Esophagus mucosa (tissue), 1 donor: ENCODE data around the gene CCT5. TPM values are rescaled to one million over a fixed set of nuclear protein-coding genes. Genes with fewer than 3 reads are reported as not detected.
"Not testable (repeated sequence)": the region's sequence is repeated elsewhere in the genome, so short reads cannot be mapped to it uniquely, and the experiment has no call there.

Experiments used
- ATAC-seq: fragments of 200-7000 bp; cut with Tn5 transposase; one replicate; pipeline ENCODE4 v1.9.1; 2020
- total RNA-seq: library from RNA; stranded (reverse); gene quantifications from one replicate; pipeline ENCODE4 v1.2.4, GENCODE V29; 2023
- donor health status: DM: yes; HTN: yes; CAD: no.

Gene CCT5
- total RNA-seq, 1 donor from 2014 or later = 159 TPM

DNA sequence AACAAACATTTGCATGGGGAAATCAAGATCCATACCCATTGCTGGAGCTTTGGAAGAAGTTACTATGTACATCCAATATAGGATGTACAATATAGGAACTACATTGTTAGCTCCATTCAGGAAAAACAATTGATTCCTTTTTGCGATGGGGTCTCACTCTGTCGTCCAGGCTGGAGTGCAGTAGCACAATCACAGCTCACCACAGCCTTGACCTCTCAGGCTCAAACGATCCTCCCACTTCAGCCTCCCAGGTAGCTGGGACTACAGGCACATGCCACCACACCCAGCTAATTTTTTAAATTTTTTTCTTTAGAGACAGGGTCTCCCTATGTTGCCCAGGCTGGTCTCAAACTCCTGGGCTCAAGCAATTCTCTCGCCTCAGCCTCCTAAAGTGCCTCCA lies 2.9 kb upstream of the CCT5 start:
- ATAC-seq = not testable (repeated sequence)

DNA sequence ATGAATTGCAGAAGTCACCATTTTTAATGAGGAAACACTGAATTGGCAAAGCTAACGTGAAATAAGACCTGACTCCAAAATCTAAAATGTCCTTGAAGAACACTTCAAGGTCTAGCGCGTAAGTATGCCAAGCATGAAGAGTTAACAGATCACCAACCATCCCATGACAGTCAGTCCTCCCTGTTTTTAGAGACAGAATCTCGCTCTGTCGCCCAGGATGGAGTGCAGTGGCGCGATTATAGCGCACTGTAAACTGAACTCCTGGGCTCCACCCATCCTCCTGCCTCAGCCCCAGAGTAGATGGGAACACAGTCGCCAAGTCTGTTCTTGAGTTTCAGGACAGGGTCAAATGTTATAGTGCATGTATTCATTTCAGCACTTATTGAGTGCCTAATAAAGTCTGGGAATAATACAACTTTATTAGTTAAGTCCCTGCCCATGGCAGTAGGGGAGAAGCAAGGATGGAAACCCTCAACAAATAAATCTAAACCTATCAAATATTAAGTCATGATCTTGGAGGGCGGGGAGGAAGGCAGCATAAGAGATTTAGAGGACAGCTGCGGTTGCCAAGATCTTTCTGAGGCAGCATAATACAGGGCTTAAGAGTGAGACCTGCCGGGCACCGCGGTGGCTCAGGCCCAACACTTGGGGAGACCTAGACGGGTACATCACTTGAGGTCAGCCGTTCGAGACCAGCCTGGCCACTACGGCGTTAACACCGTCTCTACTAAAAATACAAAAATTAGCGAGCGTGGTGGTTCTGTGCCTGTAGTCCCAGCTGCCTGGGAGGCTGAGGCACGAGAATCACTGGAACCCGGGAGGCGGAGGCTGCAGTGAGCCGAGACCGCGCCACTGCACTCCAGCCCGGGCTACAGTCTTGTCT lies 1.5 kb upstream of the CCT5 start:
- no peak for ATAC-seq

DNA sequence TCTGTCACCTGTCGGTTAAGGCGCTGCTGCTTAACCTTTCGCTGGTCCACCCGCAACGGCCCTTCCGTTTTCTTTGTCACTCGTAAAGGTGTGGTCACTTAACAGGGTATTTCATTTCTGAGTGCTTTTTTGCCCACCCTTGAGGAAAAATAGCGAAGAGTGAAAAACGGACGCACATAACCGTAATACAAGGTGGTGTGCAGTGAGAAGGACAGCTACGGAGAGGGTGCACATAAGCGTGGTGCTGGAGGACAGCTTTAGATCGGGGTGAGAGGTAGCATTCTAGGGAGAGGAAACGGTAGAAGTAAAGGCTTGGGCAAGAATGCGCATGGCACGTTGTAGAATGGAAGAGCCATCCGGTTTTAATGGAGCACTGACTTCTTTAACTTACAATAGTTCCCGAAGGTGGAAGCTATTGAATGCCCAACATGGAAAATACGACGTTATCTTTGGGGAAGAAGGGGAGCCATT lies 761 bp downstream of the CCT5 start:
- peak; percentile 25 for ATAC-seq

DNA sequence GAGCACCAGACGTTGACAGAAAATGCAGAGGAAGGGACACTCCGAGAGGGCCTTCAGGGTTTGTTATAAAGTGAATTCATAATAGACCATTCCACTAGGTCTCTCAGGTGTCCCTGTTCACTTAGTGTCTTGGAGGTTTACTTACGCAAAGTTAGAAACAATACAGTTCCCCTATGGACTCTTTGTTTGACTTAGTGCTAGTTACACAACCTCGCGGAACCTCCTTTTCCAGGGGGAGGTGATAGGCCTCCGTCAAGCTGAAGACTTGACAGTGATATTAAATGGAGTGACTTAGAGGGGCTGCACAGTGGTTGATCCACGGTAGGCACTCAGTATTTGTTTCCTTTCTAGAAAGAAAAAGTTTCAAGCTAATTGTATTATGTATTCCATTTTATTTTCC lies 1.3 kb downstream of the CCT5 start:
- no peak for ATAC-seq

DNA sequence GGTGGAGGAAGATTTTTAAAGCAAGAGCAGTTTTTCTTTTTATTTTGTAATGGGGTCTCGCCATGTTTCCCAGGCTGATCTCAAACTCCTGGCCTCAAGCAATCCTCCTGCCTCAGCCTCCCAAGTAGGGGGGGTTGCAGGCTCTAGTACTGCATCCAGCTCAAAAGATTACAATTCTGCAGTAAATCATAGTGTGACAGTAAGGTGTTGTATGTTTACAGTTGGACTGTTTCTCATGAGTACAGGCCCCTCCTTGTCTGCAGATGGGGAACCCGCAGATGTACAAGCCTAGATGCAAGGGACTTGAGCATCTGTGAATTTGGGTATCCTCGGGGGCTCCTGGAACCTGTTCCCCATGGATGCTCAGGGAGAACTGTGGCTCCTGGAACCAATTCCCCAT lies 3.3 kb downstream of the CCT5 start:
- ATAC-seq = no peak

DNA sequence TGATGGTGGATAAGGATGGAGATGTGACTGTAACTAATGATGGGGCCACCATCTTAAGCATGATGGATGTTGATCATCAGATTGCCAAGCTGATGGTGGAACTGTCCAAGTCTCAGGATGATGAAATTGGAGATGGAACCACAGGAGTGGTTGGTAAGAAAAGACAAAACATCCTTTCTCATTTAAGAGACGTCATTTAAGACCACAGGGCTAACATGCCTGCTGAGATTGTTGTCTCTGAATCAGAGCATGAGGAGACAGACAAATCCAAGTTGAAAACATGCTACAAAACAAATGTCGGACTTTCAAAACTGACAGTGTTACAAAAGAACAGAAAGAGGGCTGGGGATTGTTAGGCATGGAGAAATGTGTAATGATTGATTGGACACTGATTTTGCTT lies 4.6 kb downstream of the CCT5 start:
- no peak for ATAC-seq

DNA sequence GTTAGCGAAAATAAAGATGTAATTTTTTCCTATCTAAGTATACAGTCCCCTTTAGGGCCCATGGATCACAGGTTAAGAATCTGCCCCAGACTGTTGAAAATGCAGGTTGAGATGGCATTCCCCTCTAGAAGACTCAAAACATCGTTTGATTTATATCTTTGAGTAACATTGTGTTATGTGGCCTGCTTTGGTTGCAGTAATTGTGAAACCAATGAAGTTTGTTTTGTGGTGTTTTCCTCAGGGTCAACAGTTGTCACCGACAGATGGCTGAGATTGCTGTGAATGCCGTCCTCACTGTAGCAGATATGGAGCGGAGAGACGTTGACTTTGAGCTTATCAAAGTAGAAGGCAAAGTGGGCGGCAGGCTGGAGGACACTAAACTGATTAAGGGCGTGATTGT lies 7.8 kb downstream of the CCT5 start:
- ATAC-seq = no peak

DNA sequence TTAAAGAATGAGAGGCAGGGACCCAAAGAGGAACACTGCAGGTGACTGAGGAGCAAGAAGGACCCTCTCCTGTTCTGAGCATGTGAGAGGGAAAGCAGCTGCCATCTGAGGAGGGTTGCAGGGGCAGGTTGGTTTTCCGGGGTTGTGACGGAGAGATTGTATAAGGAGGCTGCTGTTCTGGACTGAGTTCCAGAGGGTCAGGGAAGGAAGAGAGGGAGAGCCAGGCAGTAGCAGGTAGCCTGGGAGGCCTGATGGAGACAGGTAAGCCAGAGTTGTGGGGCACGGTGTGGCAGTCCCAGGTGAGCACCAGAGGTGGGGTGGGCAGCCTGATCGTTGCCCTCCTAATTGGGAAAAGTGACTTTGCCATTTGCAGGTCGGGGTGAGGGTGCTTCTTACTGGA lies 9.8 kb downstream of the CCT5 start:
- no peak for ATAC-seq

DNA sequence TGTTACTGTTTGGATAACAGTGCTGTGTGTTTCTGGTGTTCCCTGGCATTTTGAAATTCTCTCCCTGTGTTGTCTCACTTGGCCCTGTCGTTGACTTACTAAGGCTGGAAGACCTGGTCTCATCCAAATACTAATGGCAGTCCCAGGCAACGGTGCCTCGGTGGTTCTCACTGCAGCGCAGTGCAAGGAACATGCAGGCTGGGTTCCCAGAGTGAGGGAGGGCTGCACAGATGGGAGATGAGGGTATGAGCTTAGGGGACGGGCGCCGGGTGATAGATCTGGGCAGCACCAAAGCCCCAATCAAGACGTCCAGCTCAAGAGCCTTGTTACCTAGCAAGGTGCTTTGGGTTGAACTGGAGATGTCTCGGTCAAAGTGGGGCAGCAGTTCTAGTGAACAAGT lies 11.0 kb downstream of the CCT5 start:
- ATAC-seq = no peak

DNA sequence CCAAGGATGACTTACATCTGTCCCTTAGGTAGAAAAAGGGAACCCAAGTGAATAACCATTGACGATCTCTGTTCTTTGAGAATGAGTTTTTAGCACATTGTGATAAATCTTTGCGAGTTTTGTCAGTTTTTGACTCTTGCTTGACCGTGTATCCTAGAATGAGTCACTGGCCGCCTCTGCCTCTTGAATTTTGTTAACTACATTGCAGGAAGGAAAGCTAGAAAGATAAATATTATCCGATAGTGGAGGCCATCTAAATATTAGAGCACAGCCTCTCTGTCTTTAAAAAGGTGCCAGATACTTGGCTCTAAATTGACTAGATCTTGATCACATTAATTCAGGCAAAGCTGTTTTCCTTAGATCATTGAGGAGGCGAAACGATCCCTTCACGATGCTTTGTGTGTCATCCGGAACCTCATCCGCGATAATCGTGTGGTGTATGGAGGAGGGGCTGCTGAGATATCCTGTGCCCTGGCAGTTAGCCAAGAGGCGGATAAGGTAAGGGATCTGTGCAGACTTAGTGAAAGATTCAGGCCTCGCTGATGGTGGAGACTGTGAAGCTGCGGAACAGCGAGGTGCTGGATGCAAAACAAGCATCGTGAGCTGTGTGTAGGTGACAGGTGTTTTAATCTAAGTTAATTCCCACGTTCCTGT lies 12.2 kb downstream of the CCT5 start:
- ATAC-seq = no peak

DNA sequence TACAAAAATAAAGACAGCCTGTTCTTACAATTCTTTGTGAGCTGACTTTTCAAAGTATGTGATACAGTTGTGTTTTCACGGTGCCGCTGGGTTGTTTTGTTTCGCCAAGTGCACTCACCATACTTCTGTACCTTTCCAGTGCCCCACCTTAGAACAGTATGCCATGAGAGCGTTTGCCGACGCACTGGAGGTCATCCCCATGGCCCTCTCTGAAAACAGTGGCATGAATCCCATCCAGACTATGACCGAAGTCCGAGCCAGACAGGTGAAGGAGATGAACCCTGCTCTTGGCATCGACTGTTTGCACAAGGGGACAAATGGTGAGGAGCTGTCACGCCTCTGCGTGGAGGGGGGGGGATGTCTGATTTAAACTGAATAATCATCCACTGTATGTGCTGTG lies 12.9 kb downstream of the CCT5 start:
- ATAC-seq = no peak

DNA sequence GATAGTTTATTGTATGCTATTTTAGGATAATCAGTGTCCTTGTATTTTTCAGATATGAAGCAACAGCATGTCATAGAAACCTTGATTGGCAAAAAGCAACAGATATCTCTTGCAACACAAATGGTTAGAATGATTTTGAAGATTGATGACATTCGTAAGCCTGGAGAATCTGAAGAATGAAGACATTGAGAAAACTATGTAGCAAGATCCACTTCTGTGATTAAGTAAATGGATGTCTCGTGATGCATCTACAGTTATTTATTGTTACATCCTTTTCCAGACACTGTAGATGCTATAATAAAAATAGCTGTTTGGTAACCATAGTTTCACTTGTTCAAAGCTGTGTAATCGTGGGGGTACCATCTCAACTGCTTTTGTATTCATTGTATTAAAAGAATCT lies 14.5 kb downstream of the CCT5 start:
- no peak for ATAC-seq

DNA sequence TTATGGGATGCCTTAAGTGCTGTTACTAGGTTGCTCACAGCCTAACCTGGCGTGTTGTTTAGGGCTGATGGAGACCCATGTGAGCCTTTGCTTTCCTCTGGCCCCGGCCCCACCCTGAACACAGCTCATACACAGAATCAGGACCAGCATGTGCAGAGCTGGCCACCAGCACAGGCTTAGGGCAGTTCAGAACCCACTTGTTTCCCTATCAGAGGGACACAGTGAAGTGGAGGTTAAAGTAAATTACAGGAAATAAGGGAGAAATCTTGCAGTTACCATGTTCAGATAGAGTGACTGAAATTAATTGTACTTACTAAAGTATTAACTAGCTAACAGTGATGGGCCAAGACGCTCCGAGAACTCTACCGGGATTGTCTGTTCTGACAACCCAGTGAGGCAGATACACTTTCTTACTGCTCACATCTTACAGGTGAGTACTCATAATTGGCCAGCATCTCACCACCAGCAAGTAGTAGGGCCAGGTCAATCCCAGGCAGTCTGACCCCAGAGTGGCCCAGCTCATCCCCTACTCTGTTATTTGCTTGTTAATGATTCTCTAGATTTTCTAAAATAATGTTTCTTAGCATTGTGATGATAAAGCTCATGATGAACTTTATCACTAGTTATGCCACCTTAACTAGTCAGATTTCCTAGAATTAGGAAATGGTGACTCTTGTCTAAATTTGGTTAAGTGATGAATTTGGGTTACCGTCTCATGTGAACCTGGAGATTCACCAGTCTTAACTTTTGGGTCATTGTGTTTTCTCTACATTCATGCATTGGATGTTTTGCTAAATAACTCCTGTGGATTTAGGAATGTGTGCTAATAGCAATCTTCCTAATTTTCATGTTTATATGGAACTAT lies 15.4 kb downstream of the CCT5 start:
- ATAC-seq = no peak

DNA sequence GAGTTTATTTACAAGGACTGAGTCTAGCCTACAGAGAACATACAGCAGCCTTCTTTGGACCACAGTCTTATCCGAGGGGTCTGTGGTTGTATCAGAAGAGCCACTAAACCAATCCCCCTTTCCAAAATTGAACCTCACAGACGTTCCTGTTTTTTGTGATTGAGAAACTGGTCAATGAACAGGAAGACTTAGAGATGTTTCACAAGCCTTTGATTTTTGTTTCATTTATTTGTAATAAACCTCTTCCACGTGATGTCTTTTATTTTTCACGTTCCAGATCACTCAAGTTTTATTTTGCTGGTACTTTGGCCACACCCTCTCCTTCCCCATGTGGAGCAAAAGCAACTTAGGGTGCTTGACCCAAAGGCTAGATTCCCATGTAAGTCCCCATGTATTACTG lies 16.1 kb downstream of the CCT5 start:
- ATAC-seq = no peak

DNA sequence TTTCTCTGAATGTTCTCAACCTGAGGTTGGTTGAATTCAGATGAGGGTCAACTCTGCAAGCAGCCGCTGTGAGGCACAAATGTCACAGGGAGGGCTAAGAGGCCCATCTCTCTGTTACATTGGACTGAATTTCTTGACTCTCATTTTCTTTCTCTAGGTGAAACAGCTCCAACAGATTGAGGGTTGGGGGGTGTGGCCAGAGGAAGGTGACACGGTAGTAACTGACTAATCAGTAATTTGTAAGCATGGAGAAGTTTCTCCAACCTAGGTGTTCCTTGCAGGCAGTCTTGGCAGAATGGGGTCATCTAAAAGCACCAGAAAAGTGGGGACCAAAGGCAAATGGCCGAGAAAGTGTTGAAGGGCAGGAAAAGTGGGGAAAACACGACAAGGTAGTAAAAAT lies 16.8 kb downstream of the CCT5 start:
- peak; percentile 38 for ATAC-seq

DNA sequence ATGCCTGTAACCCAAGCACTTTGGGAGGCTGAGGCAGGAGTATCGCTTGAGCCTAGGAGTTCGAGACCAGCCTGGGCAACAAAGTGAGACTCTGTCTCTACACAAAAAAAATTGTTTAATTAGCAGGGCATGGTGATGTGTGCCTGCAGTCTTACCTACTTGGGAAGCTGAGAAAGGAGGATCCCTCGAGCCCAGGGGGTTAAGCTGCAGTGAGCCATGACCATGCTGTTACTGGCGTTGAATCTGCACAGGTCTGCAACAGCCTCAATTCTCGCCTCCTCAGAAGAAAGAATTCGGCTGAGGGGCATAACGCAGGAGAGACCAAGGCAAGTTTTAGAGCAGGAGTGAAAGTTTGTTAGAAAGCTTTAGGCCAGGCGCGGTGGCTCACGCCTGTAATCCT lies 18.0 kb downstream of the CCT5 start:
- ATAC-seq = no peak

DNA sequence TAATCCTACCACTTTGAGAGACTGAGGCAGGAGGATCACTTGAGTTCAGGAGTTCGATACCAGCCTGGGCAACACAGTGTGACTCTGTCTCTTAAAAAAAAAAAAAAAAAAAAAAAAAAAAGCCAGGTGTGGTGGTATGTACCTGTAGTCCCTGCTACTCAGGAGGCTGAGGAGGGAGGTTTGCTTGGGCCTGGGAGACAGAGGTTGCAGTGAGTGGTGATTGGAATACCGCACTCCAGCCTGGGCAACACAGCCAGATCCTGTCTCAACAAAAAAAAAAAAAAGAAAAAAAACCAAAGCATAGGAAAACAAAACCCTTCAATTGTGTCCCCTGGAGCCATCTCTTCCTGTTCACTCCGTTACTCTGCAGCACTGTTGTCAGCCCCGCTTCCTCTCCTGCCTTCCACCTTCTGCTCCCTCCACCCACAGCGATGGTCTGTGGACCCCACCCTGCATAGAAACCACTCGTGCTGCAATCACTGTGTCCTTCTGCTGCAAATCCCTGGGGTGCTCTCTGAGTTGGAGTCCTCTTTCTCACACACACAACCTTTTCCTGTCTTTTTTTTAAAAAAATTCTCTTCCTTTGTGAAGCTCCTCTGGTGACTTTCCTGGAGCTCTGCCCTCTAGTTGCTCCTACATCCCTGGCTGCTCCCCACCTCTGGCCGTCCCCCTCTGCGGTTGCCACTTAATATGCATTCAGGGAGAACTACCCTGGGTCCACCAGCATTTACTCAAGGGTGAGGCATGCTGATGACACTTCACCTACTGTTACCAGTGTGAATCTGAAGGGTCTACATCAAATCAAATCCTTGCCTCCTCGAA lies 22.2 kb downstream of the CCT5 start:
- no peak for ATAC-seq

DNA sequence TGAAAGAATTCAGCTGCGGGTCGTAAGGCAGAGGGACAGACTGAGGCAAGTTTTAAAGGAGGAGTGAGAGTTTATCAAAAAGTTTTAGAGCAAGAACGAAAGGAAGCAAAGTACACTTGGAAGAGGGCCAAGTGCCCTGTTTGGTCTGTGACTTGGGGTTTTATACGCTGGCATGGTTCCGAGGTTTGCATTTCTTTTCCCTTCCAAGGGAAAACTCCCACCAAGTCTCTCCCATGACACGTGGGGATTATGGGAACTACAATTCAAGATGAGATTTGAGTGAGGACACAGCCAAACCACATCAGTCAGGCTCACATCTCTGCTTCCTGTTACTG lies 22.8 kb downstream of the CCT5 start:
- ATAC-seq = not testable (repeated sequence)

DNA sequence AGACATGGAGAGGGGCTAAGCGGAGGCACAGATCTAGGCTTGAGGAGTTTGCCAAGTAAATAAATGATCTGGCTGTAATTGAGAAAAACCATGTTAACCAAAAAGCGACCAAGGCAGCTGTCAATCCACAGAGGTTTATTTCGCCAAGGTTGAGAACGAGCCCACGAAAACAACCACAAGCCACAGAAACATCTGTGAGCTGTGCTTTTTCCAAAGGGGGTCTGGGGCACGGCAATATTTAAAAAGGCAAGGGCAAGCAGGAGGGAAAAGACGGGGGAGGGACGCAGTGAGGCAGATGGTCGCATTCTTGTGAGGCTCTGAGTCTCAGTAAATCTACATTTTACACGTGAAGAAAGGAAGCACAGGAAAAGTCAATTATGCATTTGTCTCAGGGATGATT lies 25.4 kb downstream of the CCT5 start:
- no peak for ATAC-seq

DNA sequence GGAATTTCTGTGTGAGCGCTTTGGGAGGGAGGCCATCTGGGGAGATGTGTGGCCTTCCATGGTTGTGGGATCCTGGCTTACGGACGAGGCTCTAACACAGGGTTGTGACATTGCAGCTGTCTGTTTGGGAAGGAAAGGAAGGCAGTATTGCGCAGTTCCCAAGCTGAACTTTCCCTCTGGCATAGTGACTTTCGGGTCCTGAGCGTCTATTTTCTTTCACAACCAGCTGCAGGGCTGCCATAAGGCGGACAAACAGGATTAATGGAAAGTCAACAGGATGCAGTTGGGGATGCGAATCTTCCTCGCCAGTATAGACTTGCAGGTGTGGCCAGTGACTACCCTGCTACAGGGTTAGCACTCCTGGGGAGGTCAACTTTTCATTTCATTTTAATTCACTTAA lies 25.9 kb downstream of the CCT5 start:
- no peak for ATAC-seq

DNA sequence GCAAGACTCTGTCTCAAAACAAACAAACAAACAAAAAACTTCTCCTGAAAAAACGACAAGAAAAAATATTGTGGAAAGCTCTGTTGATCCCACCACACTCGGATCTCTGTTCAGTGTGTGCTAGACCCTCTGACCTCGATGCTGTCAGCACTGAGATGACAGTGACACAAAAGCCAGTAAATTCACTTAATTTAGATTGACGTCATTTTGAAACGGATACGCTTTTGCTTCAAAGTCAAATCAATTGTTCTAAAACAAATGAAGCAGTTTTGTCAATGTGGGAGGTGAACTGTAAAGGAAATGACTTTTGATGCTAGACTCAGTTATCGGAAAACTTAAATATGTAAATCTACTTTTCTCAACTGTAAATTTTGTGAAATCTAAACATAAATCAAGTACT lies 26.6 kb downstream of the CCT5 start:
- ATAC-seq = no peak
